KOPT-K1 (cell line): ENCODE results near the gene GALNT6.

Source experiments
- H3K27ac ChIP-seq: fragments of 200-600 bp; sonication (generic); 2 replicates; pipeline ENCODE4 v1.5.1; 2016; ENCODE audit warnings: antibody characterized with exemption, mild to moderate bottlenecking, low read depth, low read length; ENCODE audit not compliant: poor library complexity, severe bottlenecking
- H3K36me3 ChIP-seq: fragments of 200-600 bp; sonication (generic); 2 replicates; pipeline ENCODE4 v1.5.1; 2017; ENCODE audit warnings: antibody characterized with exemption, mild to moderate bottlenecking, low read length, moderate library complexity; ENCODE audit not compliant: insufficient read depth
- H3K9me3 ChIP-seq: fragments of 200-600 bp; sonication (generic); 2 replicates; pipeline ENCODE4 v1.5.1; 2017; ENCODE audit warnings: antibody characterized with exemption, low read length, mild to moderate bottlenecking; ENCODE audit not compliant: insufficient read depth, poor library complexity, severe bottlenecking

GALNT6 gene, protein sequence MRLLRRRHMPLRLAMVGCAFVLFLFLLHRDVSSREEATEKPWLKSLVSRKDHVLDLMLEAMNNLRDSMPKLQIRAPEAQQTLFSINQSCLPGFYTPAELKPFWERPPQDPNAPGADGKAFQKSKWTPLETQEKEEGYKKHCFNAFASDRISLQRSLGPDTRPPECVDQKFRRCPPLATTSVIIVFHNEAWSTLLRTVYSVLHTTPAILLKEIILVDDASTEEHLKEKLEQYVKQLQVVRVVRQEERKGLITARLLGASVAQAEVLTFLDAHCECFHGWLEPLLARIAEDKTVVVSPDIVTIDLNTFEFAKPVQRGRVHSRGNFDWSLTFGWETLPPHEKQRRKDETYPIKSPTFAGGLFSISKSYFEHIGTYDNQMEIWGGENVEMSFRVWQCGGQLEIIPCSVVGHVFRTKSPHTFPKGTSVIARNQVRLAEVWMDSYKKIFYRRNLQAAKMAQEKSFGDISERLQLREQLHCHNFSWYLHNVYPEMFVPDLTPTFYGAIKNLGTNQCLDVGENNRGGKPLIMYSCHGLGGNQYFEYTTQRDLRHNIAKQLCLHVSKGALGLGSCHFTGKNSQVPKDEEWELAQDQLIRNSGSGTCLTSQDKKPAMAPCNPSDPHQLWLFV

DNA sequence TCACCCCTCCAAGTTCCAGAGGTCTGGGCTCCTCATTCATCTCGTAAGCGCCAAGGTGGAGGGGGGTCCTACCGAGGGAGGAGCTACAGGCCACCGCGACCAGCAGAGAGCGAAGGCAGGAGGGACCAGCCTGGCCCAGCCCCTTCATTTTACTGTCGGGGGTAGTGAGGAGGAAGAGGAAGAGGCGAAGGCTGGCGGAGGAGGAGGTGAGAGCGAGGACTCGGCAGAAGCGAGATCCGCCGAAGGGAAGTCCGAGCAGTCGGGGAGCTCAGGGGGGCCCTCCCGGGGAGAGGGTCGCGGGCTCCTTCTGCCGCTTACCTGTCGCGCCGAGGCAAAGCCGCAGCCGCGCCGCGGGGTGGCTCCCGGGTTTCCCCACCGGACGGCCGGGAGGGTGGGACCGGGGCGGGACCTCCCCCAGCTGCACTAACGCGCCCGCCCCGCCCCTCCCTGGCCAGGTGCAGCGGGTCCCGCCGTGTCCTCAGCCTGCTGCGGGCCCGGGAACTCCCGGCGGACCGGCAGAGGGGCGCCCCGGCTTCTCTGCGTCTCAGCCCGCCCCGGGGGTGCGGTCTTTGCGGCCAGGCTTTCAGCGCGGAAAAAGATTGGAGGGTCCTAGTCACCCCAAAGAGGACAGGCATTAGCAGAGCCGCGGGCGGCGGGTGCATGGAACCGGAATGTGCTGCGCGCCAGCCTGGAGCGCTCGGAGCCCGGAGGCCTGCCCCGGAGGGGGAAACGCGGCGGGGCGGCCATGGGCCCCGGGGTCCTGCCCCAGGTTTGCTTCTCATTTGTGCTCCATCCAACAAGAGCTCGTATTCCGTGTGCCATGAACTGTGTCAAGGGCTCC, at the start of gene GALNT6:
Gene GALNT6 (minus strand): TSS at position 124 of the 841 bp plus-strand sequence. CDS start 11,625 bp downstream, outside the sequence.
- no peaks in the 10 kb centered on the region for H3K9me3 ChIP-seq
- no peaks in the 10 kb centered on the region for H3K36me3 ChIP-seq
- H3K27ac ChIP-seq = peak within 1 kb of the TSS; percentile 69

DNA sequence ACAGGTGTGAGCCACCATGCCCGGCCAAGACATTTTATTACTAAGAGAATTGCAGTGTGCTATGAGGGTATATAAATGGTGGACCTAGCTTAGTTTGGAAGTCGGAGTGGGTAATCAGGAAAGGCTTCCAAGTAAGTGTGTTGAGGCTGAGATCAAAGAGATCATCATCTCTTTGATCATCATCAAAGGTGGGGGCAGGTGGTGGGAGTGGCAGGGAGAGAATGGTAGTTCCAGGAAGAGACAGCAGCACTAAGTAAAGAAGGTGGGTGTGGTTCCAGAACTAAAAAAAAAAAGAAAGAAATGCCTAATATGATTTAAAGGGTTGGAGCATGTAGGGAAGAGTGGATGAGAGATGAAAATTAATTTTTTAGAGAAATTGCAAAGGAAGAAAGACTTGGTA, 48.1 kb upstream of the GALNT6 start:
- no peaks in the 10 kb centered on the region for H3K36me3 ChIP-seq
- H3K27ac ChIP-seq = no peak overlapping the region
- no peaks in the 10 kb centered on the region for H3K9me3 ChIP-seq

DNA sequence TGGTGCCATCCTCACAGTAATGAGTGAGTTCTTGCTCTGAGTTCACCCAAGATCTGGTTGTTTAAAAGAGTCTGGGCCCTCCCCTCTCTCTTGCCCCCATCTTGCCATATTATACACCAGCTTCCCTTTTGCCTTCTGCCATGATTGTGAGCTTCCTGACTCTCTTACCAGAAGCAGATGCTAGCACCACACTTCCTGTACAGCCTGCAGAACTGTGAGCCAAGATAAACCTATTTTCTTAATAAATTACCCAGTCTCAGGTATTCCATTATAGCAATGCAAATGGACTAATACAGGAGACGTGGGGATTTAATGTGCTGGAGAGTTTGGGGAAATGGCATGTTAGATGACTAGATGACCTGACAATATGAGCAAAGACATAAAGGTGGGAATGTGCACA, 46.2 kb upstream of the GALNT6 start:
- Histone ChIP-seq H3K27ac (no peak overlapping the region), H3K36me3 (no peaks in the 10 kb centered on the region), H3K9me3 (no peaks in the 10 kb centered on the region)

DNA sequence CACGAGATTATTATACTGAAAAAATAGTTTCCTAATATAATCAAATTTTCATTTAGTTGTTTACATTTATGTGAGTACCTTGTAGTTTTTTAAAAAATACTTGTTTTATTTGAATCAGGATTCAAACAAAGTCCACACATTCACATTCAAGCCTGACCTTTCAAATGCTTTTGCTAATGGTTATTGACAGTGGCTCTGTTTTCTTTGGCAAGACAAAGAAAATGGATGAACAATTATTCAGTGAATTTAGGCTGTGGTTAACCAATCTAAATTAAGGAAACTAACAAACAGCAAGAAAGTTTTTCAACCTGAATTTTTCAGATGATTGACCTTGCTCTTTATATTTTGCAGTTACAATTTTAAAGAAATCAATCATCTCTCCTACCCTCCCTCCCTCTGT, 43.1 kb upstream of the GALNT6 start:
- Histone ChIP-seq H3K27ac (no peak overlapping the region), H3K9me3 (no peaks in the 10 kb centered on the region), H3K36me3 (no peaks in the 10 kb centered on the region)

DNA sequence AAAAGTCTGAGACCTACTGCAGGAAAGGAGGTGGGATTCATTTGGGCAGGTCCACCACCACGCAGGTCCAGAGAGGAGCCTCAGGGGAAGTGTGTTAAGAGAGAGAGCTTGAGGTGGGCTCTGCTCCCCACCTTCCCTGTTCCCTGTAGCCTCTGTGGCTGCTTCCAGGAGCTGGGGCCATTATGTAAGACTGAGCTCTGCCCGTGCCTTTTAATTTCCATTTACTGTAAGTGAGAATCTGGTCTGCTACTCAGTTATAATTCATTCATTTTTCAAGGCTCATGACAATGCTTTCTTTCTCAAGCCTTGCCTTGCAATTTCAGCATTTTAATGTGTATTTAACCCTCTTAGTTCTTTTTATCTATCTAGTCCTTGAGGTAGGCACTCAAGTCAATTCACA, 41.7 kb upstream of the GALNT6 start:
- Histone ChIP-seq H3K27ac (no peak overlapping the region), H3K36me3 (no peaks in the 10 kb centered on the region), H3K9me3 (no peaks in the 10 kb centered on the region)

DNA sequence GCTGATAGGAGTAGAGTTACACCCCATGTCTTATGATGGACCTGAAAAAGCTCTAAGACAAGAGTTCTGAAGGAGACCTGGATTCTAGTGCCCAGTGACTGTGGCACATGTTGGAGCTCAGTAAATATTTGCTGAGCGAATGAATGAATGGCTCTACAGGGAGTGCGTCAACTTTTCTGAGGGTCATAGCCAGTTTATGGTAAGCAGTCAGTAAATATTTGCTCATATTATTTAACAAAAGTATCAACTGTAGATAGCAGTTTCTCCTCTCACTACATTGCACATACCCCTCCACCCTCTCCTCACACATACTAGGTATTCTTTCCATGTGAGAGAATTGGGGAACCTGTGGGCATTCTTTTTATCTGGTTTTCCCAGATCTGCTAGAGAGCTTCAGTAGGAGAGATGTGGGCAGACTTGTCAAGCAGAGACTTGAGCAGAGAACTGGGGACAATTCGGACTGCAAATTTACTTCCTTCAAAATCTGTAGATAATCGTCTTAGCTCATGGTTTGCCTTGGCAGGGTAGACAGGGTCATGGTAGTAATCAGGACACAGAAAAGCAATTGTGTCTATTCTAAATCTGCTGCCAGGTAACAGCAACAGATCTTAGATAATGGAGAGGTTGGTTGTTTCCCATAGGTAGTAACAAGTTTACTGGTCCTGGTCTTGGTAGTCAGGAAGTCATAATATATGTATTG, 39.1 kb upstream of the GALNT6 start:
- Histone ChIP-seq H3K9me3 (no peaks in the 10 kb centered on the region), H3K27ac (no peak overlapping the region), H3K36me3 (no peaks in the 10 kb centered on the region)

DNA sequence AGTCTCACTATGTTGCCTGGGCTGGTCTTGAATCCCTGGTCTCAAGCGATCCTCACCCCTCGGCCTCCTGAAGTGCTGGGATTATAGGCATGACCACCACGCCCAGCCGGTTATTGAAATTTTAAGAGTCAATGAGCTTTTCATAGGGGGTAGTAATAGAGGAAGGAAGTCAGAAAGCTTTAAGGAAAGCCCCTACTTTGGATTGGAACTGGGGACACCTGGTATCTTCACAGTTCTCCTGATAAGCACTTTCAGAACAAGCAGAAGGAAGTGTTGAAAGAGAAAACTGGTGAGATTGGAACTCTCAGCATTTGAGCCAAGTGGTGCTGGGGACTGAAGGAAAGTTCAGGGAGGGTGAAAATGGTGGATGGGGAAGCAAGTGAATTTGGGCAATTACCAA, 38.5 kb upstream of the GALNT6 start:
- Histone ChIP-seq H3K27ac (no peak overlapping the region), H3K36me3 (no peaks in the 10 kb centered on the region), H3K9me3 (no peaks in the 10 kb centered on the region)

DNA sequence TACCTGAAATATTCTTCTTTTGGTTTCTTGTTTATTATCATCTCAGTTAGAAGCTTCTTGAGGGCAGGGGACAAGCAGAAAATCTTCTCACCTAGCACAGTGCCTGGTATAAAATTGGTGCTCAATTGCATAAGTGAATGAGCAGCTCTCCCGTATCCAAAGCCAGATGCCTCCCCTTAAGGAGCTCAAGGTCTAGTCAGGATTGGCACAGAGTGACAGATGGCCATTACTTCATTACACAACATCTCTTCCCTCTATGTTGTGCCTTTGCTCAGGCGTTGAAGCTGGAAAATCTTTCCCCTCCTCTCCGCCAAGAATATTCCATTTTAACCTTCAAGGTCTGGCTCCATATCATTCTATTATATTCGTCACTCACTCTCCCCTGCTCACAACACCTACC, 37.0 kb upstream of the GALNT6 start:
- H3K9me3 ChIP-seq = no peaks in the 10 kb centered on the region
- no peak overlapping the region for H3K27ac ChIP-seq
- H3K36me3 ChIP-seq = no peaks in the 10 kb centered on the region

DNA sequence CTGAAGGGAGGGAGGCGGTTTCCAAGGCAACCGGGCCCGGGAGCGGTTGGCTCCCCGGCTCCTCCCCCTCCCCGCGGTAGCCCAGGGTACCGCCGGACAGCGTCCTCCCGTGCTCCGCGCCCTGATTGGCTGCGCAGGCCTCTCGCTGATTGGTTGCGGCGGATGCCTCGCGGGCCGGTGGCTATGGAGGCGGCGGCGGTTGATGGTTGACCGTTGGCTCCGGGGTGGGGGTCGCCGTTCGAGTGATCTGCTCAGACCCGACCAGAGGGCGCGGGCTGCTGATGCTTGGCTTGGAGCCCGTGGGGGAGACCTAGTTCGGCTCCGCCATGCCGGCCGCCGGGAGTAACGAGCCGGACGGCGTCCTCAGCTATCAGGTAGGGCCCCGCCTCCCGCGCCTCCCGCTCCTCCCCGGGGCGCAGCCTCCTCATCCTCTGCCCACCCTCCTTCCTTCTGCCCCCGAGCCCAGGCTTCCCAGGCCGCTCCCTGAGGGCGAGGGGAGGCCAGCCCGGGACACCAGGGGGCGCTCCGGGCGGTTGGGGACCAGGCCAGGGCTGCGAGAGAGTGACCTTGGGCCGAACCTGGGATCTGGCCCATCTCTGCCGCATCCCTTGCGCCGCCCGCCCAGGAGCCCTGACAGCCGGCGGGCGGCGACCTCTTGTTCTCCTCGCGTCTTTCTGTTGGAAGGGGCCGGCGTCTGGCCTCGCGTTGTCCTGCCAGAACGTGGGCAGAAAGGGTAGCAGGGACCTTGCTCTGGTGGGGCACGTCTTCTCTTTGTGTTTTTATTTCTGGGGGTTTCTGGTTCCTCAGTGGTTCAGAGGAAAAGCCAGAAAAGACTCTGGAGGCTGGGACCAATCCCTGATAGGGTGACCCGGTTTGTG, 33.7 kb upstream of the GALNT6 start, which contains the start of gene SLC4A8:
Gene SLC4A8 (plus strand): TSS at position 170 of the 878 bp plus-strand sequence. CDS start 157 bp downstream, at position 327.
- H3K27ac ChIP-seq = no peak within 1 kb of the TSS
- H3K36me3 ChIP-seq = no peaks in the 10 kb centered on the region
- H3K9me3 ChIP-seq = no peaks in the 10 kb centered on the region

DNA sequence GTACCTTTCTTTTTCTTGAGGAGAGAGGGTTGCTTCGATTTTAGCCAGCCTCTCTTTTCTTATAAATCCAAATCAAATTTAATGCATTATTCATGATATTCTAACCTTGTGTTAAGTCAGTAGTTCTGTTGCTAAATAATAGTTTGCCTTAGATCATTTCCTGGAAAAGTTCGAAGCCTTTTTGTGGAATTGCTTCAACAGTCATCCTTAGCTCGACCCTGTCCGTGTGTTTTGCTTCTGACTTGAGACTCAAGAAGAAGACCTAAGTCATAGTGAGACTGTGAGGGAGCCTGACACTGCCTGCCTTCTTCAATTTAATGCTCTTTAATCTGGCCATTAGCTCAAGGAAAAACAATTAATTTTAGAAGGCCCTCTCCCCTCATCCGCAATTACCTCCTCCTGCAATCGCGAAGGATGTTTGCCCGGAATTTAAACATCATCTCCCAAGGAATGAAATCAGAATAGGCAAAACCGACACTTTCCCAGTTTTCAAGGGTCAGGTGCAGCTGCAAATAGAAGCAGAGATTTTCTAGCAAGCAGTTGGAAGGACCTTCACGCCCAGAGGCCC, 33.0 kb upstream of the GALNT6 start:
- Histone ChIP-seq H3K36me3 (no peaks in the 10 kb centered on the region), H3K27ac (no peak overlapping the region), H3K9me3 (no peaks in the 10 kb centered on the region)

DNA sequence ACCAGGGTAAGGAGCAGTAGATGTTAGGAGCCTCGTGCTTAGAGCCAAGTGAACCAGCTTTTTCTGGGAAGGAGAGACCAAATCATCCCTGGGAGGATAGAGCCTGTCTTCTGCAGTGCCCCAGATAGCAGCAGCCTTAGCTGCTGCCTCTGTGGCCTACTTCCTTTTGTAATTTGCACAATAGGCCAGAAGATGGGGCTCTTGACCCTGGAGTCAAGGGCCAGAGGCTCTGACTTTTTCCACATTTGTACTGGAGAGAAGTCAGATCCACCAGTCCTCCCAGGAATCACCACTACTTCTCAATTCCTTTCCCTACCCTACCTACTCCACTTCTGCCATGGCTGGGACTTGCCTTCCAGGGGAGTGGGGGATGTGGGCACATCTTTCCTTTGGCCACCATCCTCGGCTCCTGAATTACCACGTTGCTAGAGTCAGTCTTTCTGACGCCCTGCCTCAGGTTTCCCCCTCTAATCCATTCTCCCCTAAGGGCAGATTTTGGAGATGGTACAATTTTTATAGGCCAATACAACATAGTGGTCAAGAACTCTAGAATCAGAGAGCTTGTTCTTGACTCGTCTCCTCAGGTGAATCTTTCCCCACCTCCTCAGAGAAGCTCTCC, 30.2 kb upstream of the GALNT6 start:
- Histone ChIP-seq H3K36me3 (no peaks in the 10 kb centered on the region), H3K9me3 (no peaks in the 10 kb centered on the region), H3K27ac (no peak overlapping the region)

DNA sequence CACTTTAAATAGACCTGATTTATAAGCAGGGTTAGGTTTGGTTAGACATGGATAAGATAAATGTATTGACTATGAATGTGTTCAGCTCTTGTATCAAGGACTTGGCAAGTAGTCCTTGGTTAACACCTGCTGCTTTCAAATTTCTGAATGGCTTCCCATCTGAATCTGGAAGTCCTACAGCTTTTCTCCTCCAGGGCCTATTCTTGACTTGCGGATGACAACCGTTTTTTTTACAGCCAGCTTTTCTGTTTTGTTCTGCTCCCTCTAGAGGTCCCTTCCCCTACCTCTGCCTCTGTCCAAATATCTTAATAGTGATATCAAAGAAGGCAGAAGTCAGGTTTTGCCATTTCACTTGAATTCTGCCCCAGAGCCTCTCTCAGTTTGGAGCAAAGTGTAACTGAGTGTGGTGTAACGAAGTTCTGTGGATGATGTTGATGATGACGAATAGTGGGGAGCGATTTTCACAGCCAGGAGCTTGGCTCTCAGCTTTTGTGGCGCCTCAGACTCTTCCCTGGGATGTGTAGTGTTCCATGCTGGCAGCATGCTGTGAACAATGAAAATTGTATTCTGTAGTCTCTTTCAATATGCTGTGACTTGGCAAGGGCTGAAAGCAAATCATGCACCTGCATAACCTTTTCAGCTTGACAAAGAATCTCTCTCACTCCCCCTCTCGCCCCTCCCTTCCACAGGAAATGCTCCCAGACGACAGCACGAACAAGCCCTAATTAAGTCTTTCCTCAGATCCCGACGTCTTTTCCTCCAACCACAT, 28.4 kb upstream of the GALNT6 start:
- no peaks in the 10 kb centered on the region for H3K9me3 ChIP-seq
- no peaks in the 10 kb centered on the region for H3K36me3 ChIP-seq
- peak overlapping the region; percentile 5 for H3K27ac ChIP-seq

DNA sequence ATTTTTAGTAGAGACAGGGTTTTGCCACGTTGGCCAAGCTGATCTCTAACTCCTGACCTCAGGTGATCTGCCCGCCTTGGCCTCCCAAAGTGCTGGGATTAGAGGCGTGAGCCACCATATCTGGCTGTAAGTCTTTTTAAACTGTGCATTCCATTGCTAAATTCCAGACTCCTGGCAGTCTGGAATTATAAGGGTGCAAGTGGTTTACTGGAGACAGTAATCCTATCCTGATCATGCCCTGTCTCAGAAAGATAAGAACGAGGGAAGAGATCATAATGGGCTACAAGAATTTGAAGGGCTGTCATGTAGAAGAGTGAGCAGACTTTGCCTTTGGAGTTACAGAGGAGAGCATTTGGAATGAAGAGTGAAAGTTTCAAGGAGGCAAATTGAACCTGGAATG, 26.6 kb upstream of the GALNT6 start:
- Histone ChIP-seq H3K27ac (no peak overlapping the region), H3K9me3 (no peaks in the 10 kb centered on the region), H3K36me3 (no peaks in the 10 kb centered on the region)
